ENCODE results near the gene CEBPA.

GRCh38 chr19:33274663-33275558, 27.4 kb downstream of the CEBPA start:
- TF ChIP-seq CTCF (IDR thresholded peaks at IDR 0.05) (no peak), POLR2A (IDR thresholded peaks at IDR 0.05) (no peak)

Data from prostate gland (tissue), 2 donors.